Stimulated activated CD8-positive, alpha-beta memory T cell treated with anti-CD3 and anti-CD28 coated beads, Interleukin-4, amount 100 ng/mL, for 1 hour (primary cell): Measurements from ENCODE around the gene R3HCC1L.

Experiments
- DNase-seq, 2 donors: peaks; one replicate each; pipeline ENCODE4 v3.0.0-alpha.2; 2020; ENCODE audit warnings: low read depth in 2 of 2, low spot score in 1 of 2

R3HCC1L gene

GRCh38 chr10:98259606-98260315 is 125.3 kb downstream of the R3HCC1L start:
- DNase-seq, result no peak

GRCh38 chr10:98260350-98260749 is 125.9 kb downstream of the R3HCC1L start:
- DNase-seq, result no peak

GRCh38 chr10:98260752-98261151 is 126.3 kb downstream of the R3HCC1L start:
- no peak for DNase-seq

- DNase-seq, result no peak
These were observed 127.2 kb downstream of the R3HCC1L start for GRCh38 chr10:98261436-98262277.

GRCh38 chr10:98262571-98262970 is 128.1 kb downstream of the R3HCC1L start:
- DNase-seq, result no peak

GRCh38 chr10:98263088-98263487 is 128.6 kb downstream of the R3HCC1L start:
- no peak for DNase-seq

GRCh38 chr10:98264378-98265065 is 130.1 kb downstream of the R3HCC1L start:
- DNase-seq, result no peak

- no peak for DNase-seq
These were observed 131.2 kb downstream of the R3HCC1L start for GRCh38 chr10:98265403-98266378.

GRCh38 chr10:98266647-98267046 is 132.2 kb downstream of the R3HCC1L start:
- no peak for DNase-seq

GRCh38 chr10:98267069-98267893 is 132.8 kb downstream of the R3HCC1L start:
- DNase-seq, result no peak

GRCh38 chr10:98267894-98268693 is 133.6 kb downstream of the R3HCC1L start, which contains the start of gene LOXL4:
TSS of gene LOXL4 (minus strand) at chr10:98268194. CDS start at chr10:98263019, 5,175 bp downstream.
- DNase-seq, result no peak

GRCh38 chr10:98268694-98269431 is 134.4 kb downstream of the R3HCC1L start:
- no peak for DNase-seq

GRCh38 chr10:98269435-98269912 is 135.0 kb downstream of the R3HCC1L start:
- no peak for DNase-seq

GRCh38 chr10:98270073-98270740 is 135.8 kb downstream of the R3HCC1L start:
- DNase-seq, result no peak

GRCh38 chr10:98270786-98271185 is 136.3 kb downstream of the R3HCC1L start:
- DNase-seq, result no peak

- no peak for DNase-seq
These were observed 137.8 kb downstream of the R3HCC1L start for GRCh38 chr10:98272245-98272644.

- no peak for DNase-seq
These were observed 138.2 kb downstream of the R3HCC1L start for GRCh38 chr10:98272656-98273055.
